Suprapubic skin (tissue), 4 donors: ENCODE measurements around the gene MYB. TPM values are rescaled to one million over a fixed set of nuclear protein-coding genes. Genes with fewer than 3 reads are reported as not detected.

Experiments used
- DNase-seq, 2 donors: peaks; one replicate each; pipeline ENCODE4 v3.0.0-alpha.2; 2019; ENCODE audit warnings: low spot score in 2 of 2
- H3K27ac ChIP-seq: fragments of 200-600 bp; sonication (generic); one replicate; pipeline ENCODE4 v1.5.1; 2019
- H3K27me3 ChIP-seq: fragments of 200-600 bp; sonication (generic); one replicate; pipeline ENCODE4 v1.5.1; 2019
- H3K36me3 ChIP-seq: fragments of 200-600 bp; sonication (generic); one replicate; pipeline ENCODE4 v1.5.1; 2019
- H3K4me1 ChIP-seq: fragments of 200-600 bp; sonication (generic); one replicate; pipeline ENCODE4 v1.5.1; 2019
- H3K4me3 ChIP-seq: fragments of 200-600 bp; sonication (generic); one replicate; pipeline ENCODE4 v1.5.1; 2019; ENCODE audit warnings: mild to moderate bottlenecking
- H3K9me3 ChIP-seq: fragments of 200-600 bp; sonication (generic); one replicate; pipeline ENCODE4 v1.5.1; 2019
- EP300 ChIP-seq: sonication (generic); formaldehyde crosslinking; IDR thresholded peaks from one replicate; pipeline ENCODE4 v1.6.1; 2017; ENCODE audit warnings: antibody characterized with exemption
- POLR2A ChIP-seq, 2 donors: fragments of 450-650 bp; IDR thresholded peaks; one replicate each; pipeline ENCODE4 v1.6.1; 2017; ENCODE audit warnings: antibody characterized with exemption in 2 of 2, mild to moderate bottlenecking in 2 of 2, moderate library complexity in 2 of 2
- POLR2AphosphoS5 ChIP-seq, 3 donors: sonication (generic); formaldehyde crosslinking; IDR thresholded peaks; one replicate each; pipeline ENCODE4 v1.6.1; 2017; ENCODE audit warnings: antibody characterized with exemption in 3 of 3
- WGBS: methylation state at CpG from one replicate; pipeline ENCODE4 v1.1.5; 2018; 5-methylcytosine and 5-hydroxymethylcytosine counted together
- total RNA-seq, 4 donors: library from RNA; depleted of rRNA; stranded (reverse); fragments of >200 nt; gene quantifications; one replicate each; pipeline ENCODE4 v1.1.0, GENCODE V29; 2016
- TF ChIP-seq, protein P1 (sequence below), 2 donors: fragments of 200-600 bp in 1 of 2; fragments of 450-650 bp in 1 of 2; sonication (generic) in 1 of 2; IDR thresholded peaks; one replicate each; pipeline ENCODE4 v1.5.1; 2016 to 2019; ENCODE audit warnings: antibody characterized with exemption in 2 of 2, mild to moderate bottlenecking in 1 of 2, moderate library complexity in 1 of 2

Gene MYB
- total RNA-seq, 4 donors from 2014 or later: 5.1 to 18.0 (median 8.8) TPM

DNA sequence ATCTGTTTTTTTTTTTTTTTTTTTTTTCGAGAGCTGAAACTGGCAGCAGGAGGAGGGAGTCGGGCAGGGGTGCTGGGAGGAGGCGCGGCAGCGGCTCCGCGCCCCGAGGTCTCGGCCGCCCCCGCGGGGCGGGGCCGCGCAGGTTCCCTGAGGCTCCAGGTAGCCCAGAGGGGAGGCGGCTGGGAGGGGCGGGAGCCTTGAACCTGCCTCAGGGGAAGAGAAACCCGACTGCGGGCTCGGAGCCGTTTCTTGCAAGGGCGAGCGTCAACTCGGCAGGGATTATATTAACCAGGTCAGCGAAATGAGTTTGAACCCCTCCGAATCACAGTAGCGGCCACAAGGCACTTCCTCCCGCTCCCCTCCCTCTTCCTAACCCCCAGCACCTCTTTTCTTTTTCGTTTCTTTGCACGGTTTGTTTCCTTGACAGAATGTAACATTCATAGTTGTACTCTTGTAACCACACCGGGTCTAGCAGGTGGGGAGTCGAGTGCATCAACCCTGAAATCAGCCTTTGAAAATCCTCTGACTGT lies 2.0 kb downstream of the MYB start:
- Histone ChIP-seq H3K27ac (no peak overlapping the region), H3K36me3 (no peaks in the 10 kb centered on the region)
- DNase-seq: no peak

DNA sequence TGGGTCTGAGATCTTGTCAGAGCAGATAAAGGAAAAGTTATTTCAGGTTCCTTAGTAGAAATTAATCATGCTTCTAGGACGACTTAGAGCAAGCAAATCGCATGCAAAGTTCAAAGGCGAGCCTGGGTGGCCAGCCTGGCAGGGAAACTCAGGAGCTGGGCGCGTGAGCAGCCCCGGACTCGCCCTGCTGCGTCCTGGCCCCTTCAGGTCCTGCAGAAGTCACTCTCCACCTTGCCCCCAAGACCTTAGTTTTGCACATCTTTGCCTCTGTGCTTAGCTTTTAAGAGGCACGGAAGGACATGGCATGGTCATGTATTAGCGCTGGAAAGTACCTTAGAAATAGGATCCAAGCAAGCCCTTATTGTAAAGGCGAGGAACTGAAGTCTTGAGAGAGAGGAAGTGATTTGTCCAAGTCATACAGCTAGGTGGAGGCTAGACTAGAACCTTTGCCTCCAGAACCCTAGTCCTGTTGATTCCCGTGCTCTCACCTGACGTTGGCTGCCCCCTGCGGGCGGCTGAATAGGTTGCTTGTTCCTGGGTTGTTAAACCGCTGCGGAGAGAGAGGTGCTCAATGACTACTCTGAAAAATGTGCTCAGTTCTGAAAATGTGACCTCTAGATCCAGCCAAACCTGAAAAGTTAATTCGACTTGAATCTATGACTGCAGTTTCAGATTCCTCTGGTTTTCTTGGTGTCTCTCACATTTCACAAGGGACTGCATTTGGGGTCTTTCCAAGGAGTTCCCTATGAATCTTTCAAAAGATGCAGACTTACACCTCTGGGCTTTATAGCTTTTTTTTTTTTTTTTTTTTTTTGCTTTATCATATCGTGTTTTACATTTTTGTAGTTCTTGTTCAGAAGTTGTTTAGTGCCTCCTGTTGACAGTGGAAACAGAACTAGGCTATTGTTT lies 2.7 kb downstream of the MYB start:
- peak overlapping the region; percentile 68 for H3K4me3 ChIP-seq
- H3K4me1 ChIP-seq: peaks cover 26% of the 10 kb centered on the region
- H3K27ac ChIP-seq: no peak overlapping the region
- H3K9me3 ChIP-seq: no peaks in the 10 kb centered on the region
- WGBS: 4% methylated on average over 19 of the region's 19 CpGs
- H3K36me3 ChIP-seq: no peaks in the 10 kb centered on the region
- peaks cover 25% of the 10 kb centered on the region for H3K27me3 ChIP-seq
- TF ChIP-seq POLR2A (IDR thresholded peaks at IDR 0.05): no peak
- no peak for TF ChIP-seq EP300
- no peak for TF ChIP-seq POLR2AphosphoS5 (IDR thresholded peaks at IDR 0.05)
- TF ChIP-seq, protein P1, sequence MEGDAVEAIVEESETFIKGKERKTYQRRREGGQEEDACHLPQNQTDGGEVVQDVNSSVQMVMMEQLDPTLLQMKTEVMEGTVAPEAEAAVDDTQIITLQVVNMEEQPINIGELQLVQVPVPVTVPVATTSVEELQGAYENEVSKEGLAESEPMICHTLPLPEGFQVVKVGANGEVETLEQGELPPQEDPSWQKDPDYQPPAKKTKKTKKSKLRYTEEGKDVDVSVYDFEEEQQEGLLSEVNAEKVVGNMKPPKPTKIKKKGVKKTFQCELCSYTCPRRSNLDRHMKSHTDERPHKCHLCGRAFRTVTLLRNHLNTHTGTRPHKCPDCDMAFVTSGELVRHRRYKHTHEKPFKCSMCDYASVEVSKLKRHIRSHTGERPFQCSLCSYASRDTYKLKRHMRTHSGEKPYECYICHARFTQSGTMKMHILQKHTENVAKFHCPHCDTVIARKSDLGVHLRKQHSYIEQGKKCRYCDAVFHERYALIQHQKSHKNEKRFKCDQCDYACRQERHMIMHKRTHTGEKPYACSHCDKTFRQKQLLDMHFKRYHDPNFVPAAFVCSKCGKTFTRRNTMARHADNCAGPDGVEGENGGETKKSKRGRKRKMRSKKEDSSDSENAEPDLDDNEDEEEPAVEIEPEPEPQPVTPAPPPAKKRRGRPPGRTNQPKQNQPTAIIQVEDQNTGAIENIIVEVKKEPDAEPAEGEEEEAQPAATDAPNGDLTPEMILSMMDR (IDR thresholded peaks at IDR 0.05): peak in 1 of 2 donors; percentile 50
- DNase-seq: no peak

More for the DNA sequence above, 2.0 kb downstream of the MYB start:
- Histone ChIP-seq H3K4me1 (peaks cover 26% of the 10 kb centered on the region), H3K4me3 (peak overlapping the region; percentile 68), H3K9me3 (no peaks in the 10 kb centered on the region), H3K27me3 (peaks cover 25% of the 10 kb centered on the region)
- TF ChIP-seq, protein P1 (IDR thresholded peaks at IDR 0.05): no peak
- TF ChIP-seq POLR2A (IDR thresholded peaks at IDR 0.05) (no peak), POLR2AphosphoS5 (IDR thresholded peaks at IDR 0.05) (no peak), EP300 (no peak)
- WGBS: 1% methylated on average over 32 of the region's 32 CpGs

GRCh38 chr6:135185483-135185882 lies 4.4 kb downstream of the MYB start:
- DNase-seq: no peak
- TF ChIP-seq, protein P1 (IDR thresholded peaks at IDR 0.05): no peak
- TF ChIP-seq POLR2AphosphoS5 (IDR thresholded peaks at IDR 0.05) (no peak), EP300 (no peak), POLR2A (IDR thresholded peaks at IDR 0.05) (no peak)
- no peak overlapping the region for H3K4me3 ChIP-seq
- peaks cover 26% of the 10 kb centered on the region for H3K4me1 ChIP-seq
- H3K36me3 ChIP-seq: no peaks in the 10 kb centered on the region
- H3K27me3 ChIP-seq: peaks cover 25% of the 10 kb centered on the region
- WGBS: 61% methylated on average over 3 of the region's 3 CpGs
- no peaks in the 10 kb centered on the region for H3K9me3 ChIP-seq
- no peak overlapping the region for H3K27ac ChIP-seq

DNA sequence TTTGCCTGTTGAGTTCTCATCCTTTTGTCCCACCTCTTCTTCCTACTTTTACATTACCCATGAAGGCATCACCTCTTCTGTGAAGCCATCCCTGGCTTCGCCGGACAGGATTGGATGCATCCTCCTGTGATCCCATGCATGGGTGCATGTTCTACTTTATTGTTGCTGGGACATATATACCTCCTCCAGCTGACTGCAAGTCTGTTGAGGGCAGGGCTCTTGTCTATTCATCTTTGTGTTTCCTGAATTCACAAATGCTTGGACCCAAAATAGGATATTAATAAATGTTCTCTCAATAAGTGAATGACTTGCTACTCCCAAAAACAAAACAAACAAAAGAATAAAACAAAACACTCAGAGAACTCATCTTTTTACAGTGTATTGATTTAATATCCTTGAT lies 5.1 kb downstream of the MYB start:
- no peak for DNase-seq
- Histone ChIP-seq H3K4me1 (peaks cover 26% of the 10 kb centered on the region), H3K27ac (no peak overlapping the region), H3K27me3 (peaks cover 25% of the 10 kb centered on the region), H3K9me3 (no peaks in the 10 kb centered on the region), H3K36me3 (no peaks in the 10 kb centered on the region), H3K4me3 (no peak overlapping the region)
- TF ChIP-seq POLR2AphosphoS5 (IDR thresholded peaks at IDR 0.05) (no peak), EP300 (no peak), POLR2A (IDR thresholded peaks at IDR 0.05) (no peak)
- TF ChIP-seq, protein P1 (IDR thresholded peaks at IDR 0.05): no peak
- WGBS: 95% methylated on average over 2 of the region's 2 CpGs

- TF ChIP-seq POLR2AphosphoS5 (IDR thresholded peaks at IDR 0.05) (no peak), POLR2A (IDR thresholded peaks at IDR 0.05) (no peak), EP300 (no peak)
- TF ChIP-seq, protein P1 (IDR thresholded peaks at IDR 0.05): no peak
- WGBS: 98% methylated on average over 4 of the region's 4 CpGs
- Histone ChIP-seq H3K36me3 (no peaks in the 10 kb centered on the region), H3K9me3 (no peaks in the 10 kb centered on the region), H3K4me3 (no peak overlapping the region), H3K4me1 (peaks cover 20% of the 10 kb centered on the region), H3K27ac (no peak overlapping the region), H3K27me3 (peaks cover 25% of the 10 kb centered on the region)
- DNase-seq: no peak
These were observed 6.3 kb downstream of the MYB start for GRCh38 chr6:135187372-135187771.
